HG03103 (cell line): ENCODE measurements around the gene GDPD4.

Experiments used
- ATAC-seq: cut with Tn5 transposase; IDR thresholded peaks from one replicate; pipeline ENCODE4 v1.9.1; 2021; ENCODE audit warnings: low read depth; ENCODE audit not compliant: unreplicated experiment

The GDPD4 gene

DNA sequence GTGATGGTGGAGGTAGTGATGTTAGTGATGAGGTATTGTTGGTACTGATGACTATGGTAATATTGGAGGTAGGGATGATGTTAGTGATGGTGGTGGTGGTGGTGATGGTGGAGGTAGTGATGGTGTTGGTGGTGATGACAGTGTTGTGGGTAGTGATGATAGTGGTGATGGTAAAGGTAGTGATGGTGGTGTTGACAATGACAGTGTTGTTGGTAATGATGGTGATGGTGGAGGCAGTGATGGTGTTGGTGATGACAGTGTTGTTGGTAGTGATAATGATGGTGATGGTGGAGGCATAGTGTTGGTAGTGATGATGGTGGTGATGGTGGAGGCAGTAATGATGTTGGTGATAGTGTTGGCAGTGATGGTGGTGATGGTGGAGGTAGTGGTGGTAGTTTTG lies 108.3 kb downstream of the GDPD4 start:
- ATAC-seq = no peak

DNA sequence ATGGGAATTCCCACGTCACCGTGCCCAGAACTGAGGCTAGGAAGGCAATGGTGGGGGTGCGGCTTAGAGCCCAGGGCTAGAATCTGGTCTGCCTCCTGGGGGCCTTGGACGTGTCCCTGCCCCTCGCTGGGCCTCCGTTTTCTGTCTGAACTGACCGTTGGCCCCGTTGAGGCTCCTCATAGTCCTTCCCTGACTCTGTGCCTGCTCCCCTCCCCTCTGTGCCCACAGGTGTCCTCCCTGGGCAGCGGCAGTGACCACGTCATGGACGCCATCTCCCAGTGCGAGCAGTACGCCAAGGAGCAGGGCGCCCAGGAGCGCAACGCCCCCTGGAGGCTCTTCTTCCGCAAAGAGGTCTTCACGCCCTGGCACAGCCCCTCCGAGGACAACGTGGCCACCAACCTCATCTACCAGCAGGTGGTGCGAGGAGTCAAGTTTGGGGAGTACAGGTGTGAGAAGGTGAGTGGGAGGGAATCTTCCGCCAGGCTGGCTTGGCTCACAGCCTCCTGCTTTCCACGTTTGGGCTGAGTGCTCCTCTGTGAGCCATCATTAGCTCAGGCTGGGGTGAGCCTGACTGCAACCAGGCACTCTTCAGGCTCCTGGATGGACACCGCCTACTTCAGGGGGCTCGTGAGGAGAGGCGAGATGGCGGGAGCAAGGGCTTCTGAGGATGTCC lies 109.5 kb downstream of the GDPD4 start:
- ATAC-seq = no peak

DNA sequence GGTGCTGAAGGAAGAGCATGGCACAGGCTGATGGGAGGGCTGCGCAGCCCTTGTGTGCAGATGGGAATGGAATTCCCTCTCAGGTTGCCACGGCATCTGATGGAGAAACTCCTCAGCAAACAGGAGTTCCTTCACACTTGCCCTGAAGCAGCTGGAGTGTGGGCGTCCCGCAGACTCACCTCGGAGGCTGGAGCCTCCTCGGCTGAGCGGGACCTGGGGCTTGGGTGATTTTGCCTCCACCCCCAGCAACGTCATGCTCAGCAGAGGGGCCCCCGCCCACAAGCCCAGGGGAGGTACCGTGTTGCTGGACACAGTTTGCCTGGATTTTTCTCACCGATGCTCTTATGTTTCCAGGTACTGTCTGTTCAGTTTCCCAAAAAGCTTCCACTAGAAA lies 110.1 kb downstream of the GDPD4 start:
- no peak for ATAC-seq

DNA sequence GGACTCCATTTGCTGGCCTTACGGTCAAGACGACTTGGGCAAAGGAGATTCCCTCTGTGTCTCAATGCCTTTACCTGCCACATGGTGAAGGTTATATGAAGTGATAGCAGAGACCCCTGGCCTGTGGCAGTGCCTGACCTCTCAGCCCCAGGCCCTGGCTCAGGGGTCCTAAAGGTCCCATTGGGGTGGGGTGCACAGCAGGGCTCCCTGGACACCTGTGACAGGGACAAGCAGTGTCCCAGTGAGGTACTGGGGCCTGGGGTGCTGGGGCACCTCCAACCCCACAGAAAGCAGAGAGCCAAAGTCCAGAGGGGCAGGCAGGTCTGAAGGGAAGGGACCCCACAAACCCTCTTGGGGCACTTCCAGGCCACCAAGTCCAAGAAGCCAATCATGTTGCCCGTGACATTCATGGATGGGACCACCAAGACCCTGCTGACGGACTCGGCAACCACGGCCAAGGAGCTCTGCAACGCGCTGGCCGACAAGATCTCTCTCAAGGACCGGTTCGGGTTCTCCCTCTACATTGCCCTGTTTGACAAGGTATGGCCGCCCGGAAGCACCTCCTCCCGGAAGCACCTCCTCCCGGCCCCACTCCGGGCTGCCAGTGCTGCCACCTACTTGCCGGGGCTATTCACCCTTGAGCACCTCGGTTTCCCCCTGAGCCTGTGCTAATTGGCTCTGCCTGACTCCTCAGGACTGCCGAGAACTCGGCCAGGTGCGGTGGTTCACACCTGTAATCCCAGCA lies 111.0 kb downstream of the GDPD4 start:
- ATAC-seq = no peak

DNA sequence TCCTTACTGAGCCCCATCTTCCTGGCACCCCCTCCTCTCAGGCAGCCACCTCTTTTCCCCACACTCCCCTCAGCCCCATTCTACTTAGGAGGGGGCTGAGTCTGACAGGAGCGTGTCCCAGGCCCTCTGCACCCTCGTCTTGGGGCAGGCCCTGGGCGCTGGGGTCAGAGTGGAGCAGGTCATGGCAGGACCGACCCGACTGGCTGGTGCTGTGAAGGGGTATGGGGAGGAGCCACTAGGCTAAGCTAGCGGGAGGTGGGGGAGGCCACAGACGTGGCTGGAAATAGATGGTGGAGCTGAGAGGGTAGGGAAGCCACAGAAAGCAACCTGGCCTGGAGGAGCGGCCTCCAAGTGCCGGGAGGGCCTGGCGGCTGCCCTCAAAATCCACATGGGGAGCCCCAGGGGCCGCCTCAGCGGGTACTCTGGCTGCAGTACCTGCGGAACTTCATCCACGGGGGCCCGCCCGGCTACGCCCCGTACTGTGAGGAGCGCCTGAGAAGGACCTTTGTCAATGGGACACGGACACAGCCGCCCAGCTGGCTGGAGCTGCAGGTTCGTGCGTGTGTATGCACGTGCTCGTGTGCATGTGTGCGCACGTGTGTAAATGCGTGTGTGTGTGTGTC lies 111.8 kb downstream of the GDPD4 start:
- no peak for ATAC-seq

DNA sequence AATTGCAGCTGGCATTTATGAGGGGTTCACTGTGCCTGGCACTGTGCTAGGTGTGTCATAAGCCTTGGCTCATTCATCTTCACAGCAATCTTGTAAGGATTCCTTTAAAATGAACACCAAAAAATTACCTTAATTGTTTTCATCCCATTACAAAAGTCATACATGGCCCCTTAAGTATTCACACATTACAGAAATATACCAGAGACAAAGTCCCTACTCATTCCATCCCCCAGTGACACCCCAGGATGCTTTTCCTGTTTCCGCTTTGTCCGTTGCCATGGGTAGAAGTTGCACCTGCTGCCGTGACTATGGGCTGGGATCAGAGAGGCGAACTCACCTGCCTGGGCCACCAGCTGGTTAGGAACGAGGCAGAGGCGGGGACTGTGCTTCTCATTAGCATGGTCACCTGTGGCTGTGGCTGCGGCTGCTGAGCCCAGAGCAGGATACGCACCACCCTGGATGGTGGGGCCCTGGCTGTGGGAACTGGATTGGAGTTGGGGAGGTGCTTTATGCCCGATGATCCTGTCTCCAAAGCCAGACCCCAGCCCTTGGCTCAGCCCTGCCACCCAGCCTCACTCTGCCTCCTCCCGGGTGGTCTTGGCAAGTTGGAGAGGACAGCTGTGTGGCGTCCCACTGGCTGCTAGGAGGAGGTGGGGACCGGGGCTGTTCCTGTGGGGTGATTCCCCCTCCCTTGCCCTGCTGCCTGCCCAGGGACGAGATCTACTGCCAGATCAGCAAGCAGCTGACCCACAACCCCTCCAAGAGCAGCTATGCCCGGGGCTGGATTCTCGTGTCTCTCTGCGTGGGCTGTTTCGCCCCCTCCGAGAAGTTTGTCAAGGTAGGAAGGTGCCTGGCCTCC lies 112.6 kb downstream of the GDPD4 start:
- no peak for ATAC-seq

DNA sequence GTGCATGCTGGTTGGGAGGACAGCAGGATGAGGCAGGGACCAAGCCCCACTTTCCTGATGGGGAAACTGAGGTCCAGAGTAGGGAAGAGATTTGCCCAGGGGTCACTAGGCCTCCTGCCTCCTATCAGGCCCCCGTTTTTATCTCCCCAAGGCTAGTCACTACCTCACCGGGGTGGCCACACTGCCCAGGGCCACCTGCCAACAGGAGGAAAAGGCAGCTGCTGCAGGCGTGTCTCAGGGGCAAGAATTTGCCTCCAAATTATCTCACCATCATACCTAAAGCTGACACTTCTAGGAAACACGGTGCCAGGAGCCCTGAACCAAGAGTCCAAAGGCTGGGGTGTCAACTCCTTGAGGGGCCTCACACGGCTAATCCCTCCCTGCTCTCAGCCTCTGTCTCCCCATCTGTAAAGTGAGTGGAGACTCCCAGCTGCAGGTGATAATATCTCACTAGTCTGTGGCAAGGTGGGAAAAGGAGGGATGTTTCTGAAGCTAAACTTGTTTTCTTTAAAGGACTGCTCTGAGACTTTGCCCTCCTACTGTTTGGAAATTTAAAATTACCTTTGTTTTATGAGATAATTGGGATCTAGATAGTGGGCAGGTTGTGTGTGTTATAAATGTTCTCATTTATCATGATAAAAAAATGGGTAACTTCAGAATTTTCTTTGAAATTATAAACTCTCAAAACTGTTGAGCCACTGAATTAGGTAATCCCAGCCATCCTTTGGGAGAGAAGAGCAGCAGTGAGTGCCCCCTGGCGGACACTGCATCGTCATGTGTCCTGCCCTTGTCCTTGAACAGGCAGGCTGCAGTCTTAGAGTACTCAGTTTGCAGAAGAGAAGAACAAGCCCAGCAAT lies 113.5 kb downstream of the GDPD4 start:
- ATAC-seq = peak; percentile 63

DNA sequence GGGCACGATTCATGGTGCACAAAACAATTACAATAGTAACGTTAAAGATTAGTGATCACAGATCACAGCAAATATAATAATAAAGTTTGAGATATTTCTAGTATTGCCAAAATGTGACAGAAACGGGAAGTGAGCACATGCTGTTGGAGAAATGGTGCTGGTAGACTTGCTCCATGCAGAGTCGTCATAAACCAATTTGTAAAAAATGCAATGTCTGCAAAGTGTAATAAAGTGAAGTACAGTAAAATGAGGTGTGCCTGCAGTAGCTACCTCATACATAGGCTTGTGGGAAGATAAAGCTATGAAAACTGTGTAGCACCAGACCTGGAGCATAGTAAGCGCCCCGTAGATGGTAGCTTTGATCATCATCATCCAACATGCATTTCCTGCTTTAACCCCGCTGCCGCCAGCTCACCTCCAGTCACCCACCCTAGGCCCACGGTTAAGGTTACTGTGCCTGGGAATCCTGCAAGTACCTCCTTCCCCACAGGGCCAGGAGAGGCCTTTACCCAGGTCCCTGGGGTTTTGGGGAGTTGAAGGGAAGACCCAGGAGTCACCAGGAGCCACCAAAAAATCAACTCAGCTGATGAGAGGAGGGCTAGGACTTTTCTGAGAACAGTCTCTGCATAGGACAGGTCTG lies 114.3 kb downstream of the GDPD4 start:
- no peak for ATAC-seq

DNA sequence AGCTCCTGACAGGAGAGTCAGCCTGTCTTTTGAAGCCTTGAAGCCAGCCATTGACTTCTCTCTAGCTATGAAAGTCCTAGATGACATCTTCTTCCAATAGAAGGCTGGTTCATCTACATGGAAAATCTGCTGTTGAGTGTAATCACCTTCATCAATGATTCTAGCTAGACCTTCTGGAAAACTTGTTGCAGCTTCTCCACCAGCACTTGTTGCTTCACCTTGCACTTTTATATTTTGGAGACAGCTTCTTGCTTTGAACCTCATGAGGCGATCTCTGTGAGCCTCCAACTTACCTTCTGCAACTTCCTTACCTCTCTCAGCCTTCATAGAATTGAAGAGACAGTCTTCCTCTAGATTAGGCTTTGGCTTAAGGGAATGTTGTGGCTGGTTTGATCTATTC lies 115.2 kb downstream of the GDPD4 start:
- ATAC-seq = no peak

DNA sequence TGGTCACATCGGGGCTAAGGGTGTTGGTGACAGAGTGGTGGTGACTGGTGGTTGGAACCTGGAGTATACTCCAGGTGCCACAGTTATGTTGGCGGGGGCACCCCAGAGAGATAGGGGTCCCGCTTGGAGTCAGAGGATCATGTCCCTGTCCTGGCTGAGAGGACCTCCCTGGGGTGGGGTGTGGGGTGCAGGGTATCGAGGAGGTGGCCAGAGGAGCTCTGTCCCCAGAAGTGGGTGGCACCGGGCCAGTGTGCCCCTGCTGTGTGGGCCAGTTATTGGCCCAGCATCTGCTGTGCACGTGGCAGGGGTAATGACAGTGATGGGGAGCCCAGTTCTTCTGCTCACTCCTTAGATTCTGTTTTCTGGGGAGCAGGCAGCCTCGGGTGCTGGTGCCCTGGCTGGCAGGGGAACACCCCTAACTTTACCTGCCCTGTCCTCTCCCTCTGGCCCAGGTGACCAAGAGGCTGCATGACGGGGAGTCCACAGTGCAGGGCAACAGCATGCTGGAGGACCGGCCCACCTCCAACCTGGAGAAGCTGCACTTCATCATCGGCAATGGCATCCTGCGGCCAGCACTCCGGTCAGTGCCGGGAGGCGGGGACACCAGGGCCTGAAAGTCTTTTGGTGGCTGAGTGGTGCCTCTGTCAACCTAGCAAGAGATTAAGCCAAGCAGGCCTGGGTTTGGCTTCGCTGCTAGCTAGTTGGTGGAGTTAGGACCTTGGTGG lies 117.2 kb downstream of the GDPD4 start:
- no peak for ATAC-seq

DNA sequence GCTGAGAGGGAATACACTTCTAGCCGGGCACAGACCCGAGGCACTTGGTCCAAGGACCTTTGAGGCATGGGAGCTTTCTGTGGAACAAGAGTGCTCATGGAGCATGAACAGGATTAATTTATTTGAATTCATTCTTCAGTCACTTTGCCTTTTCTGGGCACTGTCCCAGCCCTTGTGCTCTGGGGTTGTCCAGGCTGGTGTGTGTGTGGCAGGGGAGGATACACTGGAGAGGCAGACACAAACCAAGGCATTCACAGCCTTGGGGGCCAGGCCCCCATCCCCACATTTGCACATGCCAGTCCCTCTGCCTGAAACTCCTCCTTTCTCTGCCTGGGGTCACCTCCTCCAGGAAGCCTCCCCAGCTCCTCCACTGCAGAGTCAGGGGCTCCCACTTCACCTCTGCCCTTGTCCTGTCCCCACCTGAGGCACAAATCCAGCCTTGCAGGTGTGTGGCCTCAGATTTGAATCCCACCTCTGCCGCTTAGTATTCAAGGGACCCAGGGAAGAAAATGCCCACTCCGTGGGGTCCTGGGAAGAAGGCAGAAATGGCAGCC lies 118.0 kb downstream of the GDPD4 start:
- ATAC-seq = no peak

DNA sequence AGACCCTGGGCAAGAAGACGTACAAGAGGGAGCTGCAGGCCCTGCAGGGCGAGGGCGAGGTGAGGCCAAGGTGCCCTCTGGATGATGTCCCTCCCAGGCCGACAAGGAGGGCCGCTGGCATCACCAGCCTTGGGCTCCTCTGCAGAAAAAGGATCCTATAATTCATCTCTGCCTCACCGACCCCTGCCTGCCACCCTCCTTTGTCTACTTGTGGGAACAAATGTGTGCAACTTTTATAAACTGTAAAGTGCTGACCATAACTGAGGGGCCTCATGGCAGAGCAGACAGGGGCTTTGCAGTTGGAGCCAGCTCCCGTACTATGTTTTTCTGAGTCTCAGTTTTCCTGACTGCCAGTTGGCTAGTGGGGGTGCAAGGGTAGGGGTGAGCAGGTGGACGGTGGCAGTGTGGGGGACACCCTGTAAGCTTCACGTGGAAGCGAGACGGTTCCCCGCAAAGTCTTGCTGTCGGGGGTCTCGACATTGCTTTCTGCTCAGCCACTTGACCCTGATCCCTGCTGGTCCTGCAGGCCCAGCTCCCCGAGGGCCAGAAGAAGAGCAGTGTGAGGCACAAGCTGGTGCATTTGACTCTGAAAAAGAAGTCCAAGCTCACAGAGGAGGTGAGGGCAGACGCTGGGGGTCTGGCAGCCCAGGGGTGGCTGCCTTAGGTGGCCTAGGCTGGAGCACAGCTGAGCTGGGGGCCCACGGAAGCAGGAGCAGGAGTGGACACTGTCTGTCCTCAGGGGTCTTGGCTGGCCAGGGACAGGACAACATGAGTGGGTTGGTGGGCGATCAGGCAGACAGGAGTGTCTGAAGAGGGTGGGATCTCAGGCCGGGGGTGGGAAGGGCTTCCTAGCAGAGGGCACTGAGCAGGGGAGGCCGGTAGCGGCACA lies 118.7 kb downstream of the GDPD4 start:
- no peak for ATAC-seq

DNA sequence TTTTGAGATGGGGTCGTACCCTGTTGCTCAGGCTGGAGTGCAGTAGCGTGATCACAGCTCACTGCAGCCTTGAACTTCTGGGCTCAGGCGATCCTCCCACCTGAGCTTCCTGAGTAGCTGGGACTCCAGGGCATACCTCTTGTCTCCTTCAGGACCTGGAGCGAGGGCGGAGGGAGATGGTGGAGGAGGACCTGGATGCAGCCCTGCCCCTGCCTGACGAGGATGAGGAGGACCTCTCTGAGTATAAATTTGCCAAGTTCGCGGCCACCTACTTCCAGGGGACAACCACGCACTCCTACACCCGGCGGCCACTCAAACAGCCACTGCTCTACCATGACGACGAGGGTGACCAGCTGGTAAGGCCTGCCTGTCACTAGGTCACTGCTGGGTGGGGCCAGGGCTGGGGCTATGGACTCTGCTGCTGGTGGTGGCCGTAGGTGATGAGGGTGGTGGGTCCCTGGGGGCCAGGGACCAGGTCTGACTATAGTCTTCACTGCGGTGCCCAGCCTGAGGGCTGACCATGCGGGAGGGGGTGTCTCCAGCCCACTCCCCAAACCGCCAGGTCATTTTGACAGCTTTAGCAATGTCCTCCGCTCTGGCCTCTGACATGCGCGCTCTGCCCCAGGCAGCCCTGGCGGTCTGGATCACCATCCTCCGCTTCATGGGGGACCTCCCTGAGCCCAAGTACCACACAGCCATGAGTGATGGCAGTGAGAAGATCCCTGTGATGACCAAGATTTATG lies 119.5 kb downstream of the GDPD4 start:
- no peak for ATAC-seq

DNA sequence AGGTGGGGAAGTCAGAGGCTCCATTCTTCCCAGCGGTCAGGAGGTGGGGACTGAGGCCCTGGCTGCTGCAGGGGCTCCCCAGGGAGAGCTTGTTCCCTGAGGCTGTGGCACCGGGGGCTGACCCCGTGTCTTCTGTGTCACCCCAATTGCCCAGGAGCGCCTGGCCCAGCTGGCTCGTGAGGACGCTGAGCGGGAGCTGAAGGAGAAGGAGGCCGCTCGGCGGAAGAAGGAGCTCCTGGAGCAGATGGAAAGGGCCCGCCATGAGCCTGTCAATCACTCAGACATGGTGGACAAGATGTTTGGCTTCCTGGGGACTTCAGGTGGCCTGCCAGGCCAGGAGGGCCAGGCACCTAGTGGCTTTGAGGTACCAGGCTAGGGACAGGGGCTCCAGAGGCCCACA lies 120.3 kb downstream of the GDPD4 start:
- ATAC-seq = no peak

DNA sequence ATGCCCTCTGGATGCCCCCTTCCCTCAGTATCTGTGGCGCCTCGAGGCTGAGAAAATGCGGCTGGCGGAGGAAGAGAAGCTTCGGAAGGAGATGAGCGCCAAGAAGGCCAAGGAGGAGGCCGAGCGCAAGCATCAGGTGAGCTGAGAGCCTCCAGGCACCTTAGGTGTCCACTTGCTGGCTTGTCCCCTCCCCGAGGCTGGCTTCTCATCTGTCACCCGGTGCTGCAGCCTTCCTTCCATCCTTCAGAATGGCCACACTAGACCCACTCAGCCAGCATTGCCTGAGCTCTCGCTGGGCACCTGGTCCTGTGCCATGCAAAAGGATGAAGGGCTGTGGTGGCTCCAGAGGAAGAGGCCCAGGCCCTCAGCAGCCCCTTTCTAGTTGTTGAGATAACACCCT lies 121.1 kb downstream of the GDPD4 start:
- no peak for ATAC-seq

DNA sequence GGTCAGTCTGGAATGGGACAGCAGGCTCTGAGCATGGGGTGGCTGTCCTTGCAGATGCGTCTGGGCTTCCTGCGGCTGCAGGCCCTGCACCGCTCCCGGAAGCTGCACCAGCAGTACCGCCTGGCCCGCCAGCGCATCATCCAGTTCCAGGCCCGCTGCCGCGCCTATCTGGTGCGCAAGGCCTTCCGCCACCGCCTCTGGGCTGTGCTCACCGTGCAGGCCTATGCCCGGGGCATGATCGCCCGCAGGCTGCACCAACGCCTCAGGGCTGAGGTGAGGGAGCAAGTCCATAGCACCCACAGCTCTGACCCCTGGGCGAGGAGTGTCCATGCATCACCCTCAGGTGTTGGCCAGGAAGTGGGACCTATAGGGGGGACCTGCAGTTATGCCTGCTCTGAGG lies 121.8 kb downstream of the GDPD4 start:
- no peak for ATAC-seq

DNA sequence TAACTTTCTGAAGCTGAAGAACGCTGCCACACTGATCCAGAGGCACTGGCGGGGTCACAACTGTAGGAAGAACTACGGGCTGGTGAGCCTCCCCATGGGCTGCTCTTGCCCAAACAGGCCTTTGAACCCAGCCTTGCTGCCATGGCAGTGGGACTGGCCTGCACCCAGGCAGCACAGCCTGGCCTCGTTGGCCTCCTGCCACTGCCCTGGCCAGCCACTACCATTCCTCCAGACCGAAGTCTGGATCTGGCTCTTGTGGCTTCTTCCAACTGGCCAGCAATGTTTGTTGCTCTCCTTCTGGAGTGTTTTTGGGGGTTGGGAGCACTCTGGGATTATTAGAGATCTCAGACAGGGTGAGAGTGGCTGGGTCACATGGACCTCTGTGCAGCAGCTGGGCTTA lies 122.4 kb downstream of the GDPD4 start:
- no peak for ATAC-seq
